ENCODE results near the gene QKI.
"Not testable (repeated sequence)": the region's sequence is repeated elsewhere in the genome, so short reads cannot be mapped to it uniquely, and the experiment has no call there.

QKI gene

GRCh38 chr6:163439997-163440396, 25.5 kb downstream of the QKI start:
- DNase-seq (ENCODE audit: low spot score), result no peak

GRCh38 chr6:163442336-163442735, 27.8 kb downstream of the QKI start:
- no peak for DNase-seq (ENCODE audit: low spot score)

GRCh38 chr6:163444077-163444476, 29.6 kb downstream of the QKI start:
- no peak for DNase-seq (ENCODE audit: low spot score)

- no peak for DNase-seq (ENCODE audit: low spot score)
These were observed 32.0 kb downstream of the QKI start for GRCh38 chr6:163446549-163446948.

GRCh38 chr6:163449076-163449475, 34.6 kb downstream of the QKI start:
- DNase-seq (ENCODE audit: low spot score), result no peak

- no peak for DNase-seq (ENCODE audit: low spot score)
These were observed 39.9 kb downstream of the QKI start for GRCh38 chr6:163454425-163454824.

- no peak for DNase-seq (ENCODE audit: low spot score)
These were observed 41.0 kb downstream of the QKI start for GRCh38 chr6:163455552-163455951.

- DNase-seq (ENCODE audit: low spot score), result no peak
These were observed 43.4 kb downstream of the QKI start for GRCh38 chr6:163457637-163458561.

- DNase-seq (ENCODE audit: low spot score), result no peak
These were observed 44.5 kb downstream of the QKI start for GRCh38 chr6:163459007-163459406.

- peak; percentile 15 for DNase-seq (ENCODE audit: low spot score)
These were observed 45.0 kb downstream of the QKI start for GRCh38 chr6:163459536-163459935.

GRCh38 chr6:163460307-163460782, 45.8 kb downstream of the QKI start:
- peak; percentile 54 for DNase-seq (ENCODE audit: low spot score)

GRCh38 chr6:163461696-163462095, 47.2 kb downstream of the QKI start:
- no peak for DNase-seq (ENCODE audit: low spot score)

GRCh38 chr6:163463180-163463579, 48.7 kb downstream of the QKI start:
- no peak for DNase-seq (ENCODE audit: low spot score)

- no peak for DNase-seq (ENCODE audit: low spot score)
These were observed 49.3 kb downstream of the QKI start for GRCh38 chr6:163463795-163464194.

- DNase-seq (ENCODE audit: low spot score), result no peak
These were observed 52.4 kb downstream of the QKI start for GRCh38 chr6:163466839-163467390.

GRCh38 chr6:163468738-163469137, 54.2 kb downstream of the QKI start:
- no peak for DNase-seq (ENCODE audit: low spot score)

- no peak for DNase-seq (ENCODE audit: low spot score)
These were observed 55.0 kb downstream of the QKI start for GRCh38 chr6:163469459-163469985.

- DNase-seq (ENCODE audit: low spot score), result no peak
These were observed 56.1 kb downstream of the QKI start for GRCh38 chr6:163470611-163471010.

GRCh38 chr6:163474581-163474980, 60.1 kb downstream of the QKI start:
- DNase-seq (ENCODE audit: low spot score), result no peak

GRCh38 chr6:163476946-163477345, 62.4 kb downstream of the QKI start:
- not testable (repeated sequence) for DNase-seq (ENCODE audit: low spot score)

GRCh38 chr6:163483107-163483506, 68.6 kb downstream of the QKI start:
- no peak for DNase-seq (ENCODE audit: low spot score)

- DNase-seq (ENCODE audit: low spot score), result no peak
These were observed 70.9 kb downstream of the QKI start for GRCh38 chr6:163485388-163485851.

GRCh38 chr6:163486821-163487220, 72.3 kb downstream of the QKI start:
- no peak for DNase-seq (ENCODE audit: low spot score)

All from CD4-positive, alpha-beta T cell treated with Interleukin-2 at 100 ng/mL for 4 hours (primary cell).